ENCODE results near the gene LIN28B. TPM values are rescaled to one million over a fixed set of nuclear protein-coding genes. Genes with fewer than 3 reads are reported as not detected.
"Not testable (repeated sequence)": the region's sequence is repeated elsewhere in the genome, so short reads cannot be mapped to it uniquely, and the experiment has no call there.

Gene LIN28B
- total RNA-seq, 4 donors from 2014 or later, result 0.14 TPM; not detected in 3

- H3K4me3 ChIP-seq, result no peak overlapping the region
- H3K9me3 ChIP-seq, result no peaks in the 10 kb centered on the region
- DNase-seq, result no peak
- no peaks in the 10 kb centered on the region for H3K36me3 ChIP-seq
- intact Hi-C loops (cut with DNase I; ENCODE audit: low total_unique reads), result no loop called here
- TF ChIP-seq POLR2A (IDR thresholded peaks at IDR 0.05), result no peak
- TF ChIP-seq CTCF (IDR thresholded peaks at IDR 0.05), result no peak
- H3K4me1 ChIP-seq, result no peaks in the 10 kb centered on the region
- peaks cover 10 to 88% of the 10 kb centered on the region in 2 donors for H3K27me3 ChIP-seq
- H3K27ac ChIP-seq, result no peak overlapping the region
Measured at GRCh38 chr6:104952911-104953399, 4.0 kb upstream of the LIN28B start.

GRCh38 chr6:104953400-104954189 is 3.3 kb upstream of the LIN28B start:
- peaks cover 10 to 91% of the 10 kb centered on the region in 2 donors for H3K27me3 ChIP-seq
- H3K27ac ChIP-seq; H3K9me3 ChIP-seq; intact Hi-C loops (cut with DNase I; ENCODE audit: low total_unique reads); H3K4me3 ChIP-seq; DNase-seq; H3K36me3 ChIP-seq; H3K4me1 ChIP-seq: not testable (repeated sequence)

- Histone ChIP-seq H3K27me3 (peaks cover 10 to 94% of the 10 kb centered on the region in 2 donors), H3K36me3 (no peaks in the 10 kb centered on the region), H3K9me3 (no peaks in the 10 kb centered on the region), H3K27ac (no peak overlapping the region), H3K4me3 (no peak overlapping the region), H3K4me1 (no peaks in the 10 kb centered on the region)
- no peak for TF ChIP-seq CTCF (IDR thresholded peaks at IDR 0.05)
- DNase-seq, result no peak
- intact Hi-C loops (cut with DNase I; ENCODE audit: low total_unique reads), result no loop called here
Measured at GRCh38 chr6:104954190-104954797, 2.6 kb upstream of the LIN28B start.

GRCh38 chr6:104955491-104955890 is 1.4 kb upstream of the LIN28B start:
- Histone ChIP-seq H3K4me1 (no peaks in the 10 kb centered on the region), H3K27ac (no peak overlapping the region), H3K27me3 (peaks cover 10 to 95% of the 10 kb centered on the region in 2 donors), H3K36me3 (no peaks in the 10 kb centered on the region), H3K4me3 (no peak overlapping the region), H3K9me3 (no peaks in the 10 kb centered on the region)
- intact Hi-C loops (cut with DNase I; ENCODE audit: low total_unique reads), result no loop called here
- TF ChIP-seq CTCF (IDR thresholded peaks at IDR 0.05), result no peak
- DNase-seq, result no peak

GRCh38 chr6:104955927-104956730 is 778 bp upstream of the LIN28B start:
- no peaks in the 10 kb centered on the region for H3K36me3 ChIP-seq
- intact Hi-C loops (cut with DNase I; ENCODE audit: low total_unique reads), result no loop called here
- H3K4me1 ChIP-seq, result no peaks in the 10 kb centered on the region
- peaks cover 10 to 92% of the 10 kb centered on the region in 2 donors for H3K27me3 ChIP-seq
- TF ChIP-seq POLR2A (IDR thresholded peaks at IDR 0.05), result no peak
- TF ChIP-seq CTCF (IDR thresholded peaks at IDR 0.05), result no peak
- no peak for DNase-seq
- H3K9me3 ChIP-seq, result no peaks in the 10 kb centered on the region
- no peak overlapping the region for H3K27ac ChIP-seq
- no peak overlapping the region for H3K4me3 ChIP-seq
